ENCODE data around the gene MED15.

DNA sequence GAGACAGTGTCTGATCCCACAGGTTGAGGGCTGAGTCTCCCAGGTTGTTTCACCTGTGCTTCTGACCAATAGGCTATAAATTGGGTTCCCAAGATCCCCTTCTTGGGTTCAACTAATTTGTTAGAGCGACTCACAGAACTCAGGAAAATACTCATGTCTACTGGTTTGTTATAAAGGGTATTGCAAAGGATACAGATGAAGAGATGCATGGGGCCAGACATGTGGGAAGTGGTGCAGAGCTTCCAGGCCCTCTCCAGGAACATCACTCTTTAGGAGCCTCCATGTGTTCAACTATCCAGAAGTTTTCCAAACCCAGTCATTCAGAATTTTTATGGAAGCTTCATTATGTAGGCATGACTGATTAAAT is 16.5 kb upstream of the MED15 start:
- no peak for TF ChIP-seq RCOR1 (IDR thresholded peaks at IDR 0.05; ENCODE audit: low read depth, low read length)
- TF ChIP-seq NR3C1 (IDR thresholded peaks at IDR 0.05), result no peak
- TF ChIP-seq, protein P1, sequence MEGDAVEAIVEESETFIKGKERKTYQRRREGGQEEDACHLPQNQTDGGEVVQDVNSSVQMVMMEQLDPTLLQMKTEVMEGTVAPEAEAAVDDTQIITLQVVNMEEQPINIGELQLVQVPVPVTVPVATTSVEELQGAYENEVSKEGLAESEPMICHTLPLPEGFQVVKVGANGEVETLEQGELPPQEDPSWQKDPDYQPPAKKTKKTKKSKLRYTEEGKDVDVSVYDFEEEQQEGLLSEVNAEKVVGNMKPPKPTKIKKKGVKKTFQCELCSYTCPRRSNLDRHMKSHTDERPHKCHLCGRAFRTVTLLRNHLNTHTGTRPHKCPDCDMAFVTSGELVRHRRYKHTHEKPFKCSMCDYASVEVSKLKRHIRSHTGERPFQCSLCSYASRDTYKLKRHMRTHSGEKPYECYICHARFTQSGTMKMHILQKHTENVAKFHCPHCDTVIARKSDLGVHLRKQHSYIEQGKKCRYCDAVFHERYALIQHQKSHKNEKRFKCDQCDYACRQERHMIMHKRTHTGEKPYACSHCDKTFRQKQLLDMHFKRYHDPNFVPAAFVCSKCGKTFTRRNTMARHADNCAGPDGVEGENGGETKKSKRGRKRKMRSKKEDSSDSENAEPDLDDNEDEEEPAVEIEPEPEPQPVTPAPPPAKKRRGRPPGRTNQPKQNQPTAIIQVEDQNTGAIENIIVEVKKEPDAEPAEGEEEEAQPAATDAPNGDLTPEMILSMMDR (IDR thresholded peaks at IDR 0.05), result no peak
- TF ChIP-seq RAD21 (conservative IDR thresholded peaks at IDR 0.05 in 1 of 2, IDR thresholded peaks at IDR 0.05 in 1 of 2), result no peak
- TF ChIP-seq POLR2A (IDR thresholded peaks at IDR 0.05; ENCODE audit: low read length), result no peak
- no peak for TF ChIP-seq MAZ (IDR thresholded peaks at IDR 0.05; ENCODE audit: borderline replicate concordance, low read depth, low read length)
- TF ChIP-seq RFX5 (IDR thresholded peaks at IDR 0.05), result no peak
- no peak for TF ChIP-seq BHLHE40 (IDR thresholded peaks at IDR 0.05; ENCODE audit: low read depth, low read length)
- no peak for TF ChIP-seq KDM1A (IDR thresholded peaks at IDR 0.05; ENCODE audit: low read depth)
- no peak for TF ChIP-seq RNF2 (IDR thresholded peaks at IDR 0.05; ENCODE audit: borderline replicate concordance, low read depth)
- no peak for TF ChIP-seq EP300 (IDR thresholded peaks at IDR 0.05)
- TF ChIP-seq ZNF302 (CRISPR knock-in tag; IDR thresholded peaks at IDR 0.05), result no peak
- no peak for TF ChIP-seq ZC3H11A (IDR thresholded peaks at IDR 0.05)

Data from A549 (cell line).